AG09319 (cell line): Measurements from ENCODE around the gene DMRTB1.

Experiments
- DNase-seq: peaks from one replicate; pipeline ENCODE4 v3.0.0-alpha.2; 2010; ENCODE audit warnings: low read depth; ENCODE audit errors: extremely low read depth
- CTCF ChIP-seq: IDR thresholded peaks from 2 replicates; pipeline ENCODE4 v1.5.1; 2011; ENCODE audit warnings: low read depth, mild to moderate bottlenecking, inconsistent platforms, low read length, moderate library complexity

The DMRTB1 gene

GRCh38 chr1:53448241-53448841 is 10.9 kb upstream of the DMRTB1 start:
- DNase-seq: no peak
- no peak for TF ChIP-seq CTCF

- TF ChIP-seq CTCF: no peak
- DNase-seq: no peak
Measured at GRCh38 chr1:53449021-53449420, 10.2 kb upstream of the DMRTB1 start.

GRCh38 chr1:53449693-53450092 is 9.5 kb upstream of the DMRTB1 start:
- no peak for DNase-seq
- TF ChIP-seq CTCF: no peak

- no peak for DNase-seq
- TF ChIP-seq CTCF: peak; percentile 22
Measured at GRCh38 chr1:53450225-53450624, 9.0 kb upstream of the DMRTB1 start.

- no peak for DNase-seq
- TF ChIP-seq CTCF: no peak
Measured at GRCh38 chr1:53454019-53454418, 5.2 kb upstream of the DMRTB1 start.

- TF ChIP-seq CTCF: no peak
- no peak for DNase-seq
Measured at GRCh38 chr1:53455364-53455991, 3.7 kb upstream of the DMRTB1 start.

GRCh38 chr1:53458634-53459033 is 565 bp upstream of the DMRTB1 start:
- no peak for TF ChIP-seq CTCF
- DNase-seq: no peak
